Memory B cell (primary cell): ENCODE data around the gene ENDOD1.

Experiments
- ATAC-seq: fragments of 150-1000 bp; cut with Tn5 transposase; 2 replicates; pipeline ENCODE4 v1.10.0; 2021; ENCODE audit warnings: low read depth, mild to moderate bottlenecking, moderate library complexity
- DNase-seq, 2 donors: peaks; one replicate each; pipeline ENCODE4 v3.0.0; 2022; ENCODE audit warnings: low spot score in 2 of 2
- H3K27ac Mint-ChIP-seq: one replicate; pipeline ENCODE4 v1.8.0; 2022; ENCODE audit warnings: mild to moderate bottlenecking, moderate library complexity, mixed read lengths
- H3K27me3 Mint-ChIP-seq: one replicate; pipeline ENCODE4 v1.8.0; 2022; ENCODE audit warnings: mixed read lengths
- H3K36me3 Mint-ChIP-seq: one replicate; pipeline ENCODE4 v1.8.0; 2022; ENCODE audit warnings: mild to moderate bottlenecking, mixed read lengths
- H3K4me1 Mint-ChIP-seq: one replicate; pipeline ENCODE4 v1.8.0; 2022; ENCODE audit warnings: mixed read lengths
- H3K4me3 Mint-ChIP-seq: one replicate; pipeline ENCODE4 v1.8.0; 2022; ENCODE audit warnings: mild to moderate bottlenecking, moderate library complexity, mixed read lengths
- H3K9me3 Mint-ChIP-seq: one replicate; pipeline ENCODE4 v1.8.0; 2022; ENCODE audit warnings: mixed read lengths

Gene ENDOD1

GRCh38 chr11:95086151-95086550 lies 3.5 kb upstream of the ENDOD1 start:
- no peak overlapping the region for H3K27ac Mint-ChIP-seq
- DNase-seq: no peak
- H3K4me3 Mint-ChIP-seq: no peak overlapping the region
- no peaks in the 10 kb centered on the region for H3K9me3 Mint-ChIP-seq
- H3K36me3 Mint-ChIP-seq: no peaks in the 10 kb centered on the region
- ATAC-seq: no peak
- peaks cover 18% of the 10 kb centered on the region for H3K4me1 Mint-ChIP-seq
- H3K27me3 Mint-ChIP-seq: no peaks in the 10 kb centered on the region

GRCh38 chr11:95086836-95087570 lies 2.6 kb upstream of the ENDOD1 start:
- H3K27me3 Mint-ChIP-seq: no peaks in the 10 kb centered on the region
- DNase-seq (no peak), ATAC-seq (no peak)
- no peaks in the 10 kb centered on the region for H3K36me3 Mint-ChIP-seq
- H3K4me1 Mint-ChIP-seq: peaks cover 26% of the 10 kb centered on the region
- no peak overlapping the region for H3K27ac Mint-ChIP-seq
- no peak overlapping the region for H3K4me3 Mint-ChIP-seq
- H3K9me3 Mint-ChIP-seq: no peaks in the 10 kb centered on the region

GRCh38 chr11:95088946-95089619 lies 563 bp upstream of the ENDOD1 start:
- DNase-seq (peak in 1 of 2 donors; percentile 18), ATAC-seq (peak; percentile 65)
- Mint-ChIP-seq H3K27me3 (no peaks in the 10 kb centered on the region), H3K4me3 (peak overlapping the region; percentile 98), H3K9me3 (no peaks in the 10 kb centered on the region), H3K4me1 (peaks cover 37% of the 10 kb centered on the region), H3K27ac (peak overlapping the region; percentile 96), H3K36me3 (no peaks in the 10 kb centered on the region)

GRCh38 chr11:95091663-95092180 lies 2.1 kb downstream of the ENDOD1 start:
- H3K27ac Mint-ChIP-seq: no peak overlapping the region

GRCh38 chr11:95092549-95093324 lies 3.1 kb downstream of the ENDOD1 start:
- ATAC-seq (no peak), DNase-seq (no peak)
- Mint-ChIP-seq H3K4me3 (peak overlapping the region; percentile 68), H3K9me3 (no peaks in the 10 kb centered on the region), H3K4me1 (peaks cover 52% of the 10 kb centered on the region), H3K27ac (peak overlapping the region; percentile 9), H3K27me3 (no peaks in the 10 kb centered on the region), H3K36me3 (no peaks in the 10 kb centered on the region)

More at GRCh38 chr11:95091663-95092180, 2.1 kb downstream of the ENDOD1 start:
- no peaks in the 10 kb centered on the region for H3K27me3 Mint-ChIP-seq
- DNase-seq: no peak
- peak overlapping the region; percentile 7 for H3K4me3 Mint-ChIP-seq
- H3K4me1 Mint-ChIP-seq: peaks cover 43% of the 10 kb centered on the region
- no peaks in the 10 kb centered on the region for H3K36me3 Mint-ChIP-seq
- ATAC-seq: no peak
- no peaks in the 10 kb centered on the region for H3K9me3 Mint-ChIP-seq

- ATAC-seq (no peak), DNase-seq (no peak)
- H3K4me1 Mint-ChIP-seq: peaks cover 54% of the 10 kb centered on the region
- no peaks in the 10 kb centered on the region for H3K36me3 Mint-ChIP-seq
- H3K4me3 Mint-ChIP-seq: peak overlapping the region; percentile 68
- H3K27ac Mint-ChIP-seq: peak overlapping the region; percentile 9
- no peaks in the 10 kb centered on the region for H3K9me3 Mint-ChIP-seq
- H3K27me3 Mint-ChIP-seq: no peaks in the 10 kb centered on the region
Observed at GRCh38 chr11:95093548-95093947, 3.9 kb downstream of the ENDOD1 start.

GRCh38 chr11:95095858-95096587 lies 6.4 kb downstream of the ENDOD1 start:
- peak; percentile 94 for ATAC-seq
- Mint-ChIP-seq H3K4me3 (peak overlapping the region; percentile 35), H3K27ac (no peak overlapping the region), H3K4me1 (peaks cover 45% of the 10 kb centered on the region), H3K9me3 (no peaks in the 10 kb centered on the region), H3K36me3 (peaks cover 4% of the 10 kb centered on the region), H3K27me3 (no peaks in the 10 kb centered on the region)
- peak in 1 of 2 donors; percentile 31 for DNase-seq

GRCh38 chr11:95097209-95097608 lies 7.6 kb downstream of the ENDOD1 start:
- H3K36me3 Mint-ChIP-seq: peaks cover 6% of the 10 kb centered on the region
- ATAC-seq (no peak), DNase-seq (no peak)
- peak overlapping the region; percentile 4 for H3K4me3 Mint-ChIP-seq
- no peaks in the 10 kb centered on the region for H3K9me3 Mint-ChIP-seq
- H3K27ac Mint-ChIP-seq: peak overlapping the region; percentile 5
- H3K4me1 Mint-ChIP-seq: peaks cover 34% of the 10 kb centered on the region
- H3K27me3 Mint-ChIP-seq: no peaks in the 10 kb centered on the region

GRCh38 chr11:95098826-95099225 lies 9.2 kb downstream of the ENDOD1 start:
- DNase-seq (no peak), ATAC-seq (no peak)
- H3K27me3 Mint-ChIP-seq: no peaks in the 10 kb centered on the region
- no peaks in the 10 kb centered on the region for H3K9me3 Mint-ChIP-seq
- peaks cover 31% of the 10 kb centered on the region for H3K4me1 Mint-ChIP-seq
- peaks cover 6% of the 10 kb centered on the region for H3K36me3 Mint-ChIP-seq
- H3K27ac Mint-ChIP-seq: no peak overlapping the region
- H3K4me3 Mint-ChIP-seq: no peak overlapping the region

- Mint-ChIP-seq H3K4me1 (peaks cover 34% of the 10 kb centered on the region), H3K27ac (no peak overlapping the region), H3K27me3 (no peaks in the 10 kb centered on the region), H3K9me3 (no peaks in the 10 kb centered on the region), H3K4me3 (no peak overlapping the region), H3K36me3 (peaks cover 6% of the 10 kb centered on the region)
- DNase-seq (no peak), ATAC-seq (no peak)
Observed at GRCh38 chr11:95100191-95100648, 10.6 kb downstream of the ENDOD1 start.

GRCh38 chr11:95100856-95101507 lies 11.3 kb downstream of the ENDOD1 start:
- no peak for DNase-seq
- Mint-ChIP-seq H3K36me3 (peaks cover 6% of the 10 kb centered on the region), H3K4me3 (no peak overlapping the region), H3K27ac (no peak overlapping the region), H3K9me3 (no peaks in the 10 kb centered on the region), H3K27me3 (no peaks in the 10 kb centered on the region), H3K4me1 (peaks cover 33% of the 10 kb centered on the region)
- ATAC-seq: no peak

GRCh38 chr11:95101935-95102334 lies 12.3 kb downstream of the ENDOD1 start:
- ATAC-seq: no peak
- Mint-ChIP-seq H3K27me3 (no peaks in the 10 kb centered on the region), H3K27ac (no peak overlapping the region), H3K9me3 (no peaks in the 10 kb centered on the region), H3K4me1 (peaks cover 29% of the 10 kb centered on the region), H3K4me3 (no peak overlapping the region), H3K36me3 (peaks cover 6% of the 10 kb centered on the region)
- DNase-seq: no peak

GRCh38 chr11:95102733-95103132 lies 13.1 kb downstream of the ENDOD1 start:
- Mint-ChIP-seq H3K36me3 (peaks cover 6% of the 10 kb centered on the region), H3K27ac (peak overlapping the region; percentile 48), H3K4me1 (peaks cover 21% of the 10 kb centered on the region), H3K9me3 (no peaks in the 10 kb centered on the region), H3K4me3 (no peak overlapping the region), H3K27me3 (no peaks in the 10 kb centered on the region)
- ATAC-seq (no peak), DNase-seq (no peak)
